HG02870 (cell line): ENCODE measurements around the gene TTF1.
"Not testable (repeated sequence)": the region's sequence is repeated elsewhere in the genome, so short reads cannot be mapped to it uniquely, and the experiment has no call there.

Experiments used
- ATAC-seq: cut with Tn5 transposase; IDR thresholded peaks from one replicate; pipeline ENCODE4 v1.9.1; 2021; ENCODE audit warnings: mild to moderate bottlenecking, moderate library complexity; ENCODE audit not compliant: unreplicated experiment

The TTF1 gene

DNA sequence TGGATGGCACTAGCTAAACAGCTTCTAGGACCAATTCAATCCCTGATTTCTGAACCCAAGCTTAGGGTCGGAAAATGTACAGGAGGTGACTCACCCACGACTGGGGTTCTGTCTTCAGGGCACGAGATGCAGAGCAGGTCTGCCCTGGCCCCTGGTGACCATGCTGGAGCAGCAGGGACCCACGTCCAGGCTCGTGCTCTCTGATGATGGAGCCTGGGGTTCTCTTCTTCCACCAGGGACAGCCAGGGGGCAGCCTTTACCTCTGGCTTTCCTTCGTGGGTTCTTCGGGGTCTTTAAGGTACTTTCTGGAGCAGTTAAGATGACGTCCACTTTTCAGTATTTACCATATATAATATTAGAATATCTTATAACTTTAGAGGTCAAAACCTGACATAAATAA lies 5.4 kb upstream of the TTF1 start:
- no peak for ATAC-seq

DNA sequence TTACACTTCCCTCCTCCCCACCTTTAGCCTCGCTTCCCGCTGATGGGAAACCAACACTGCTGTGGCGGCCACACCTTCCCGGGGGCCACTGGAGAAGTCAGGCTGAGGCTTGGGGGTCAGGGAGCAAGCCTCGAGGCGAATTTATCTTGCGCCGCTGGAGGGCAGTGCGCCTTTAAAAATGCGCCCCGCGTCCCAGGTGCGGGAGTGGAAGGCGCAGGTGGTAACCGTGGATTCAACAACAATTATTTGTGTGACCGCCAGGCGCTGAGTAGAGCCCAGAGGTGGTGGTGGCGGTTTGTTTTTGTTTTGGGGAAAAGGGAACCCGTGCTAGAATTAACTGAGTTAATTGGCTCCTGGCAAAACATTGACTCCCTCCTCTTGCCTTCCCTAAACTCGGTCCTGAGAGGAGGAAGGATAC lies 4.5 kb upstream of the TTF1 start:
- ATAC-seq, result no peak

GRCh38 chr9:132410642-132411041 lies 4.0 kb upstream of the TTF1 start:
- no peak for ATAC-seq

GRCh38 chr9:132409828-132410528 lies 3.3 kb upstream of the TTF1 start, which contains the start of gene CFAP77:
Gene CFAP77 (plus strand): TSS chr9:132410211. CDS start chr9:132410272, 61 bp downstream.
- no peak for ATAC-seq

DNA sequence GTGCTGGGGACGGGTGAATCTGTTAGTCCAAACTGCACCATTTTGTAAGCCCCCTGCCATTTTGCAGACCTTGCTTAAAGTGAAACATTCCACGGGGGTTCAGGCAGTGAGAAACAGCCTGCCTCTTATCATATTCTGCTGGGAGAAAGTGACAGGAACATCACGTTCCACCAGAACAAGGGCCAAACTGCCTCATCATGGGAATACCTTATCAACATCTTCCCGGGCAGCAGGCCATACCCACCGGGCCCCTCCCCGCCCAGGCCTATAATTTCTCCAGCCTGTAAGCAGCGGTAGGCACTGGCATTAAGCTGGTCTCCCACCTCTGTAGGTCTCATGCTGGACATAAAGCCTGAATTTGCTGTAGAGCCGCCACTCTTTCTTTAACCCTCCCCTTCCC lies 1.9 kb upstream of the TTF1 start:
- ATAC-seq, result no peak

GRCh38 chr9:132407196-132407595 lies 556 bp upstream of the TTF1 start:
- ATAC-seq, result no peak

- ATAC-seq, result no peak
Measured at GRCh38 chr9:132404228-132404881, 2.3 kb downstream of the TTF1 start.

DNA sequence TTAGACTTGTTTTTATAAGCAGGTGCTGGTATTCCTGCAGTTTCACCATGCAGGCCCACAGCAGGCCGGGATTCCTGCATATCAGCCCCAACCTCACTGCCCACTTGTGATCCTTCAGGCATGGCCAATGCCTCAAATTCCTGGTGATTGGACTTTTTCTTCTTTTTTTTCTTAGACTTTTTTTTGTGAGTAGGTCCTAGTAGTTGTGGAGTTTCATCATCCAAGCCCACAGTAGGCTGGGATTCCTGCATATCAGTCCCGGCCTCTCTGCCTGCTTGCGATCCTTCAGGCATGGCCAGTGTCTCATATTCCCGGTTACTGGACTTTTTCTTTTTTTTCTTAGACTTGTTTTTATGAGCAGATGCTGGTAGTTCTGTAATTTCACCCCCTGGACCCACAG lies 4.8 kb downstream of the TTF1 start:
- ATAC-seq, result no peak

- ATAC-seq, result no peak
Measured at GRCh38 chr9:132395560-132395959, 11.1 kb downstream of the TTF1 start.

DNA sequence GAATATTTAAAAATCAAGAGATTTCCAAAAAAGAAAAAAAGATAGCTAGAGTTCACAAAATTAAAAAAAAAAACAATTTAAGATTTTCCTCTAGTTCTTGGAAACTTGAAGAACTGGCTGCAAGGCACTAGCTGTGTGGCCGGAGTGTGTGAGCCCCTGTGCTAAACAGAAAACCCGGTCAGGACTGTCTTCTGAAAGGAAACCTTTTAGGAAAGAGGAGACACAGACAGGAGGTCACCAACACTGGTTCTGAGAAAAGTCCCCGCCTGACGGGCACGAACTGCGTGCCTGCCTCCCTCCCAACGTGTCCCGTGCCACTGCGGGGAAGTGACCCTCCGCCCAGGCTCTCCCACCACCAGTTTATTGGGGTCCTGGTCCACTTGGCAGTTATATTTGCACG lies 15.2 kb downstream of the TTF1 start:
- ATAC-seq, result no peak

GRCh38 chr9:132390966-132391365 lies 15.7 kb downstream of the TTF1 start:
- no peak for ATAC-seq

GRCh38 chr9:132387133-132387532 lies 19.5 kb downstream of the TTF1 start:
- ATAC-seq, result no peak

GRCh38 chr9:132384376-132384775 lies 22.3 kb downstream of the TTF1 start:
- ATAC-seq, result no peak

GRCh38 chr9:132383462-132383883 lies 23.2 kb downstream of the TTF1 start:
- no peak for ATAC-seq

- ATAC-seq, result peak; percentile 61
Measured at GRCh38 chr9:132381966-132382541, 24.6 kb downstream of the TTF1 start.

DNA sequence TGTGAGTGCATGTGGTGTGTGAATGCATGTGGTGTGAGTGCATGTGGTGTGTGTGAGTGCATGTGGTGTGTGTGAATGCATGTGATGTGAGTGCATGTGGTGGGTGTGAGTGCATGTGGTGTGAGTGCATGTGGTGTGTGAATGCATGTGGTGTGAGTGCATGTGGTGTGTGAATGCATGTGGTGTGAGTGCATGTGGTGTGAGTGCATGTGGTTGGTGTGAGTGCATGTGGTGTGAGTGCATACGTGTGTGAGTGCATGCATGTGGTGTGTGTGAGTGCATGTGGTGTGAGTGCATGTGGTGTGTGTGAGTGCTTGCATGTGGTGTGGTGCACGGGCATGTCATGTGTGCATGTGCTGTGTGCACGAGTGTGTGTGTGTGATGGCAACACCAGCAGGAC lies 28.2 kb downstream of the TTF1 start:
- not testable (repeated sequence) for ATAC-seq

- not testable (repeated sequence) for ATAC-seq
Measured at GRCh38 chr9:132377769-132378168, 28.9 kb downstream of the TTF1 start.

- no peak for ATAC-seq
Measured at GRCh38 chr9:132372177-132373095, 34.2 kb downstream of the TTF1 start.

DNA sequence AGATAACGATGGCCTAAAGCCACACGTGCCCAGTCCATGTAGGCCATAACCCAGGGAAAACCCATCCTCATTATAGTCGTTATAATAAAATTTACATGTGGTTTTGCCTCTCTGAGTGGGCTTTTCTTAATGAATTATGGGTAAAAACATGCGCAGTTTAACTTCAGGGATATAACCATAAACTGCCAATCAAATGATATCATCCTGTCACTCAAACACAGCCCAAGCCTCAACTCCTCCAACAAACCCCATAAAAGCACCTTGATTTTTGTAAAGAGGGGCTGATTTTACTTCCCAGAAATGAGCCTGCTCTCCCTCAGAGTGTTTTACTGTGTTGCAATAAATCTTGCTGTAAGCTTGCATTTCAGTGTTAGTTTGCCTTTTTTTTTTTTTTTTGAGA lies 36.0 kb downstream of the TTF1 start:
- ATAC-seq, result no peak

DNA sequence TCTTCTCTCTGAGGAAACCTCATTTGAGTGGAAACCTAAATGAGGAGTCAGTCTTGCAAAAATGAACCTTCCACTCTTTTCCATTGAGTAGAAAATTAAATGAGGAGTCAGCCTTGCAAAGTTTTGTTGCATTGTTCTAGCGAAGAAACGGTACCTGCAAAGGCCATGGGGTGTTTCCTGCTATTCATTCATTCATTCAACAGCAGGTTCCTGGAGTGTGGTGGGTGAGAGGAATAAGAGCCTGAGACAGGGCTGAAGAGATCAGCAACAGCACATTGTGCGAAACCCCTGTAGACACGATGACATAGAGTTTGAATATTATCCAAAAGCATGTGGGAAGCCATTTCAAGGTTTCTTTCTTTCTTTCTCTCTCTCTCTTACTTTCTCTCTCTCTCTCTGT lies 37.2 kb downstream of the TTF1 start:
- ATAC-seq, result no peak
